GM12878 (cell line): ENCODE measurements around the gene CACNA2D1.

Source experiments
- EZH2 ChIP-seq: IDR thresholded peaks from 2 replicates; pipeline ENCODE4 v1.6.1; 2012; ENCODE audit warnings: low read depth, mild to moderate bottlenecking, control low read depth, inconsistent platforms, low read length, borderline replicate concordance; ENCODE audit not compliant: control insufficient read depth
- GABPA ChIP-seq: IDR thresholded peaks from 2 replicates; pipeline ENCODE4 v1.6.1; 2014; ENCODE audit warnings: antibody characterized with exemption, low read depth, mild to moderate bottlenecking, inconsistent platforms

DNA sequence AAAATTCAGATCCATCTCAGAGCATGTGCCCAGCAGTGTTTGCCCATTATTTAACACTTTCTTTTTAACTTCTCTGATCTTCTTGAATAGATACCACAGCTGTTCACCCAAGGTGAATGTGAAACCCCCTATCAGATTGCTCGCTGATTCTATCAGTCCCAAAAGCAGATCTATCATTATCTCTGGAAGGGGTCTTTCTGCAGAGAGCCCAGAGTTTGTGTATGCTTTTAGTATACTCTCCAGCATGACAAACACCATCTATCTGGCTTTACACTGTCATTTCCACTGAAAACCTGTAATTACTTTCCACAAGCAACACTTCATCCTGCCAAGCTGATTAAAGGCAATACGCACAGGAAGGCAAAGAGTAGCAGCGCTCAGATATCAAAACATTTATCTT, 168.2 kb downstream of the CACNA2D1 start:
- TF ChIP-seq GABPA (no peak), EZH2 (no peak)
